Glomerular visceral epithelial cell (primary cell): ENCODE measurements around the gene ROPN1B.

Source experiments
- DNase-seq: peaks from one replicate; pipeline ENCODE4 v3.0.0-alpha.2; 2016; ENCODE audit errors: extremely low spot score

The ROPN1B gene

DNA sequence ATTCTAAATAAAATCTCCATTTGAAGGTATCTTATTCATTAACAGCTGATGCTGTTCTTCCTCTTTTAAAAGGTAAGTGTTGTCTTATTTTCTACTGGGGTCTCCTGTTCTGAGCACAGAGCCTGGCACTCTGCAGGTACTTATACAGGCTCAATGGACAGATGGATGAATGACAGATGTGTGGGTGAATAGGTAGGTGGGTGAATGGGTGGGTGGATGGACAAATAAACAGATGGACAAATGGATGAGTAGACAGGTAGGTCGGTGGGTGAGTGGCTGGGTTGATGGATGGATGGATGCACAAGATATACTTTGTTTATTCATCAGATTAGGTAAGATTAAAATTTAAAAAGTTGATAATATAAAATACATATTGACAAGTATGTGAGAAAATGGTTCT lies 61.5 kb downstream of the ROPN1B start:
- no peak for DNase-seq

DNA sequence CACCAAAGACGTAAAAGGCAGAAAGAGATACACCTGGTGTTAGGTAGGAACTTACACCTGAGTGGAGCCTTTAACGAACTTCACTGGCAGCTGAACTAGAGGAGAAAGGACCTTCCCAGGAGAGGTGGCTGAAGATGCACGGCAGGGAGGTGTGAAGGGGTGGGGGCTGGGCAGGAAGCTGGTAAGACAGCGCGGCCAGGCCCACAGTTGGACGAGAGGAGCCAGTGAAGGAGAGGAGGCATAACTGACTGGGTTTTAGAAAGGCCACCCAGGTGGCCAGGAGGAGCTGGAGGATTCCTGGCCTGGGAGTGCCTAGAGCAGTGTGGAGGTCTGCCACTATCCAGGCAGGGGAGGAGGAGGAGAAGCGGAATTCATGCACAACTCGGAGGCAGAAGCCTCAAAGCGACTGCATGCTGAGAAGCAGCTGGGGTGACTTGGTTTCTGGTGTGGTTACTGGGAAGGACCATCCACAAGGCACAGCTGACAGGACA lies 63.0 kb downstream of the ROPN1B start:
- DNase-seq, result no peak
